ENCODE measurements around the gene TPST2.

DNA sequence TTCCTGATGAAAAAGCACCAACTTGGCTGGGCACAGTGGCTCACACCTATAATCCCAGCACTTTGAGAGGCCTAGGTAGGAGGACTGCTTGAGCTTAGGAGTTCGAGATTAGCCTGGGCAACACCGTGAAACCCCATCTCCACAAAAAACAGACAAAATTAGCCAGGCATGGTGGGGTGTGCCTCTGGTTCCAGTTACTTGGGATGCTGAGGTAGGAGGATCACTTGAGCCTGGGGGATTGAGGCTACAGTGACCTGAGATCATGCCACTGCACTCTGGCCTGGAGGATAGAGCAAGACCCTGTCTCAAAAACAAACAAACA lies 109.4 kb downstream of the TPST2 start:
- TF ChIP-seq, protein P1, sequence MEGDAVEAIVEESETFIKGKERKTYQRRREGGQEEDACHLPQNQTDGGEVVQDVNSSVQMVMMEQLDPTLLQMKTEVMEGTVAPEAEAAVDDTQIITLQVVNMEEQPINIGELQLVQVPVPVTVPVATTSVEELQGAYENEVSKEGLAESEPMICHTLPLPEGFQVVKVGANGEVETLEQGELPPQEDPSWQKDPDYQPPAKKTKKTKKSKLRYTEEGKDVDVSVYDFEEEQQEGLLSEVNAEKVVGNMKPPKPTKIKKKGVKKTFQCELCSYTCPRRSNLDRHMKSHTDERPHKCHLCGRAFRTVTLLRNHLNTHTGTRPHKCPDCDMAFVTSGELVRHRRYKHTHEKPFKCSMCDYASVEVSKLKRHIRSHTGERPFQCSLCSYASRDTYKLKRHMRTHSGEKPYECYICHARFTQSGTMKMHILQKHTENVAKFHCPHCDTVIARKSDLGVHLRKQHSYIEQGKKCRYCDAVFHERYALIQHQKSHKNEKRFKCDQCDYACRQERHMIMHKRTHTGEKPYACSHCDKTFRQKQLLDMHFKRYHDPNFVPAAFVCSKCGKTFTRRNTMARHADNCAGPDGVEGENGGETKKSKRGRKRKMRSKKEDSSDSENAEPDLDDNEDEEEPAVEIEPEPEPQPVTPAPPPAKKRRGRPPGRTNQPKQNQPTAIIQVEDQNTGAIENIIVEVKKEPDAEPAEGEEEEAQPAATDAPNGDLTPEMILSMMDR (IDR thresholded peaks at IDR 0.05; ENCODE audit: low read length): no peak
- TF ChIP-seq EZH2 (optimal IDR thresholded peaks at IDR 0.05; ENCODE audit: low read depth, low read length): no peak
- TF ChIP-seq EZH2phosphoT487 (IDR thresholded peaks at IDR 0.05; ENCODE audit: low read length): no peak
